Fibroblast of lung (primary cell): ENCODE data around the gene ISL1.

Experiments used
- CTCF ChIP-seq, 2 donors: IDR thresholded peaks in 1 of 2; conservative IDR thresholded peaks in 1 of 2; 1 replicate in 1 of 2; 2 replicates in 1 of 2; pipeline ENCODE4 v1.5.1; 2011 to 2012; ENCODE audit warnings: low read length in 2 of 2, control low read depth in 1 of 2, inconsistent platforms in 1 of 2, low read depth in 1 of 2, mild to moderate bottlenecking in 1 of 2
- EZH2 ChIP-seq: IDR thresholded peaks from 2 replicates; pipeline ENCODE4 v1.5.1; 2012; ENCODE audit warnings: low read length, control low read depth, mild to moderate bottlenecking; ENCODE audit errors: missing control alignments

- TF ChIP-seq CTCF (conservative IDR thresholded peaks at IDR 0.05 in 1 of 2, IDR thresholded peaks at IDR 0.05 in 1 of 2; ENCODE audit: low read depth in 1 of 2, low read length in 2 of 2) (no peak), EZH2 (no peak)
Observed at GRCh38 chr5:51389577-51390463, 6.6 kb downstream of the ISL1 start.
